Endothelial cell of umbilical vein (primary cell): Measurements from ENCODE around the gene OR5C1. TPM values are rescaled to one million over a fixed set of nuclear protein-coding genes. Genes with fewer than 3 reads are reported as not detected.
"Not testable (repeated sequence)": the region's sequence is repeated elsewhere in the genome, so short reads cannot be mapped to it uniquely, and the experiment has no call there.

Source experiments
- BruUV-seq: library from RNA; stranded (reverse); fragments of 400-500 nt; replicated peaks from 2 replicates; lab custom pipeline; 2021; lab: Mats Ljungman, UMichigan
- CTCF ChIA-PET: fragments of 300-600, 350-600 bp; sonication (Branson Sonifier 250); formaldehyde crosslinking; loops from one replicate; lab custom pipeline; 2021; ENCODE audit warnings: antibody characterized with exemption, inconsistent platforms; lab: Charles Lee
- POLR2A ChIA-PET: fragments of 300-600, 350-600 bp; sonication (Branson Sonifier 250); formaldehyde crosslinking; loops from one replicate; lab custom pipeline; 2021; ENCODE audit warnings: antibody characterized with exemption, inconsistent platforms; lab: Charles Lee
- DNase-seq: peaks from one replicate; pipeline ENCODE4 v3.0.0-alpha.2; 2011; ENCODE audit warnings: low read depth, low spot score
- FAIRE-seq: peaks from 2 replicates; lab custom pipeline; 2011; peaks lifted over from hg19 to GRCh38; lab: Jason Lieb, UNC
- H2AFZ ChIP-seq: 2 replicates; pipeline ENCODE4 v1.6.0; 2012; ENCODE audit warnings: low read depth, low read length, control low read depth, inconsistent platforms
- H3K27ac ChIP-seq: 2 replicates; pipeline ENCODE4 v1.5.1; 2011; ENCODE audit warnings: low read depth, mild to moderate bottlenecking, control low read depth, low read length, moderate library complexity; ENCODE audit not compliant: insufficient read depth
- H3K27me3 ChIP-seq, 2 experiments: 2 replicates each; pipeline versions ENCODE4 v1.6.0 to v1.6.1; 2011; ENCODE audit warnings: low read length in 2 of 2, mixed read lengths in 1 of 2; ENCODE audit not compliant: control insufficient read depth in 2 of 2, insufficient read depth in 2 of 2
- H3K36me3 ChIP-seq, 2 experiments: 2 replicates in 1 of 2; 3 replicates in 1 of 2; pipeline ENCODE4 v1.5.1; 2011; ENCODE audit warnings: low read length in 2 of 2, mild to moderate bottlenecking in 1 of 2, moderate library complexity in 1 of 2; ENCODE audit not compliant: control insufficient read depth in 2 of 2, insufficient read depth in 2 of 2; ENCODE audit errors: extremely low read depth in 1 of 2
- H3K4me1 ChIP-seq: 3 replicates; pipeline ENCODE4 v1.5.1; 2011; ENCODE audit warnings: mild to moderate bottlenecking, low read length; ENCODE audit not compliant: control insufficient read depth, insufficient read depth; ENCODE audit errors: extremely low read depth
- H3K4me2 ChIP-seq: 2 replicates; pipeline ENCODE4 v1.6.1; 2011; ENCODE audit warnings: low read length, control low read depth, mixed read lengths; ENCODE audit not compliant: insufficient read depth
- H3K4me3 ChIP-seq, 3 experiments: fragments of 200-600 bp in 1 of 3; sonication (generic), shearing (Covaris generic) in 1 of 3; replicated peaks in 1 of 3; 2 replicates each; pipeline ENCODE4 v1.5.1; 2011 to 2016; ENCODE audit warnings: control low read depth in 3 of 3, low read length in 3 of 3, mild to moderate bottlenecking in 2 of 3, inconsistent platforms in 1 of 3, low read depth in 1 of 3, moderate library complexity in 1 of 3; ENCODE audit not compliant: insufficient read depth in 1 of 3
- H3K79me2 ChIP-seq: 2 replicates; pipeline ENCODE4 v1.6.0; 2012; ENCODE audit warnings: low read length, inconsistent platforms; ENCODE audit not compliant: control insufficient read depth, insufficient read depth
- H3K9ac ChIP-seq: replicated peaks from 2 replicates; pipeline ENCODE3; 2011; ENCODE audit warnings: low read length, control low read depth; ENCODE audit not compliant: insufficient read depth; ENCODE audit errors: extremely low read depth
- H3K9me1 ChIP-seq: replicated peaks from 3 replicates; pipeline ENCODE4 v1.6.0; 2011; ENCODE audit warnings: mild to moderate bottlenecking, low read length; ENCODE audit not compliant: control insufficient read depth, insufficient read depth; ENCODE audit errors: extremely low read depth
- H3K9me3 ChIP-seq: replicated peaks from 2 replicates; pipeline ENCODE4 v1.5.1; 2012; ENCODE audit warnings: low read length, inconsistent platforms; ENCODE audit not compliant: control insufficient read depth, insufficient read depth
- H4K20me1 ChIP-seq: replicated peaks from 2 replicates; pipeline ENCODE3; 2011; ENCODE audit warnings: mild to moderate bottlenecking, low read length; ENCODE audit not compliant: control insufficient read depth, insufficient read depth; ENCODE audit errors: extremely low read depth
- EZH2 ChIP-seq: IDR thresholded peaks from 2 replicates; pipeline ENCODE4 v1.6.1; 2012; ENCODE audit warnings: borderline replicate concordance, low read depth, mild to moderate bottlenecking, moderate library complexity, low read length, inconsistent platforms; ENCODE audit not compliant: severe bottlenecking
- FOS ChIP-seq: IDR thresholded peaks from 2 replicates; pipeline ENCODE4 v1.6.1; 2011; ENCODE audit warnings: mild to moderate bottlenecking, low read length, moderate library complexity, borderline replicate concordance; ENCODE audit not compliant: insufficient read depth
- GATA2 ChIP-seq: IDR thresholded peaks from 2 replicates; pipeline ENCODE4 v1.7.0; 2011; ENCODE audit warnings: low read depth, mild to moderate bottlenecking, moderate library complexity, mixed read lengths, low read length; ENCODE audit not compliant: insufficient read length, insufficient read depth
- JUN ChIP-seq: IDR thresholded peaks from 2 replicates; pipeline ENCODE4 v1.6.1; 2011; ENCODE audit warnings: borderline replicate concordance, low read depth; ENCODE audit not compliant: insufficient read length, insufficient read depth
- MYC ChIP-seq: IDR thresholded peaks from one replicate; pipeline ENCODE4 v1.6.1; 2011; ENCODE audit warnings: mild to moderate bottlenecking, low read depth, low read length
- POLR2A ChIP-seq: IDR thresholded peaks from 2 replicates; pipeline ENCODE4 v1.6.1; 2012; ENCODE audit warnings: low read depth, mild to moderate bottlenecking, control low read depth, low read length
- POLR2AphosphoS5 ChIP-seq: IDR thresholded peaks from 2 replicates; pipeline ENCODE4 v1.6.1; 2012; ENCODE audit warnings: low read depth, mild to moderate bottlenecking, control low read depth, low read length, moderate library complexity; ENCODE audit not compliant: insufficient read depth
- dilution Hi-C: fragments of 300-500 bp; cut with MboI; formaldehyde crosslinking; loops from one replicate; pipeline ENCODE4 v1.15.0; 2019; ENCODE audit warnings: low sequenced_read_pairs; ENCODE audit not compliant: extremely low pct_ligation_motif_present
- intact Hi-C: fragments of 100-400 bp; cut with micrococcal nuclease; formaldehyde crosslinking; loops from one replicate; pipeline ENCODE4 v1.10.0; 2022
- polyA plus RNA-seq, 4 experiments: library from polyadenylated mRNA; depleted of rRNA in 3 of 4; stranded (reverse) in 3 of 4; unstranded in 1 of 4; fragments of >200 nt; gene quantifications; 2 replicates each; pipeline versions ENCODE4 v1.2.1 to v1.2.3, GENCODE V29; 2011 to 2012; ENCODE audit warnings: missing spikeins in 1 of 4
- total RNA-seq: library from RNA; stranded (reverse); gene quantifications from 2 replicates; pipeline ENCODE4 v1.2.3, GENCODE V29; 2021
- TF ChIP-seq, protein P1 (sequence below), 2 donors: IDR thresholded peaks; 1 replicate in 1 of 2; 2 replicates in 1 of 2; pipeline ENCODE4 v1.5.1; 2011; ENCODE audit warnings: low read length in 2 of 2, mild to moderate bottlenecking in 2 of 2, moderate library complexity in 2 of 2, control low read depth in 1 of 2, inconsistent platforms in 1 of 2, low read depth in 1 of 2; ENCODE audit not compliant: insufficient read depth in 1 of 2; ENCODE audit errors: extremely low read depth in 1 of 2
- TF ChIP-seq, protein P2 (sequence below): IDR thresholded peaks from 2 replicates; pipeline ENCODE4 v1.6.1; 2011; ENCODE audit not compliant: insufficient read depth, insufficient read length

The OR5C1 gene
- total and polyA plus RNA-seq, 2 donors (not counting 3 experiments of a cell fraction or from before 2014, with no cell fraction given): not detected

DNA sequence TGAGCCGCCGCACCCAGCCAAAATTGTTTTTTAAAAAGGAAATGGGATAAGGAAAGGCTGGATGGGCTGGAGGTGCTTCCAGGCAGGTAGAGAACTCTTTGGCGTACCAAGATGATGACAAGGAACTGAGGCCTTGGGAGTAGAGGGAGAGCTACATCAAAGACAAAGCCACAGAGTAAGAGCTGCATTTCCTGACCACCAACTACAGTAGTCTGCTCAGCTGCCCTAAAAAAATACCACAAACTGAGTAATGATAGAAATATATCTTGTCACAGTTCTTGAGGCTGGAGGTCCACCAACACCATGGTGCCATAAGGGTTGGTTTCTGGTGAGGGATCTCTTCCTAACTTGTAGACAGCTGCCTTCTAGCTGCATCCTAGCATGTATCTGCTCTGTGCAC, 19.4 kb downstream of the OR5C1 start:
- H3K9me1 ChIP-seq: no peaks in the 10 kb centered on the region
- no peak overlapping the region for H3K9ac ChIP-seq
- no peak overlapping the region for H2AFZ ChIP-seq
- no peaks in the 10 kb centered on the region for H3K9me3 ChIP-seq
- no peaks in the 10 kb centered on the region for H3K36me3 ChIP-seq
- no peak for DNase-seq
- POLR2A ChIA-PET: no interaction called here
- intact Hi-C loops: no loop called here
- no peak for FAIRE-seq
- H3K4me1 ChIP-seq: peaks cover 2% of the 10 kb centered on the region
- CTCF ChIA-PET: interaction anchor here (3.3 to 7.7 kb wide), 4 partner anchors 309 to 709 kb away, joined by 10 to 97 read pairs (median 28); no protein-coding TSS in a partner anchor
- no peaks in the 10 kb centered on the region for H3K27me3 ChIP-seq
- TF ChIP-seq JUN (no peak), GATA2 (no peak), EZH2 (no peak), POLR2A (no peak), MYC (no peak), FOS (no peak), POLR2AphosphoS5 (no peak)
- TF ChIP-seq, protein P1, sequence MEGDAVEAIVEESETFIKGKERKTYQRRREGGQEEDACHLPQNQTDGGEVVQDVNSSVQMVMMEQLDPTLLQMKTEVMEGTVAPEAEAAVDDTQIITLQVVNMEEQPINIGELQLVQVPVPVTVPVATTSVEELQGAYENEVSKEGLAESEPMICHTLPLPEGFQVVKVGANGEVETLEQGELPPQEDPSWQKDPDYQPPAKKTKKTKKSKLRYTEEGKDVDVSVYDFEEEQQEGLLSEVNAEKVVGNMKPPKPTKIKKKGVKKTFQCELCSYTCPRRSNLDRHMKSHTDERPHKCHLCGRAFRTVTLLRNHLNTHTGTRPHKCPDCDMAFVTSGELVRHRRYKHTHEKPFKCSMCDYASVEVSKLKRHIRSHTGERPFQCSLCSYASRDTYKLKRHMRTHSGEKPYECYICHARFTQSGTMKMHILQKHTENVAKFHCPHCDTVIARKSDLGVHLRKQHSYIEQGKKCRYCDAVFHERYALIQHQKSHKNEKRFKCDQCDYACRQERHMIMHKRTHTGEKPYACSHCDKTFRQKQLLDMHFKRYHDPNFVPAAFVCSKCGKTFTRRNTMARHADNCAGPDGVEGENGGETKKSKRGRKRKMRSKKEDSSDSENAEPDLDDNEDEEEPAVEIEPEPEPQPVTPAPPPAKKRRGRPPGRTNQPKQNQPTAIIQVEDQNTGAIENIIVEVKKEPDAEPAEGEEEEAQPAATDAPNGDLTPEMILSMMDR (IDR thresholded peaks at IDR 0.05; ENCODE audit: extremely low read depth in 1 of 2, insufficient read depth in 1 of 2, low read depth in 1 of 2, low read length in 2 of 2): no peak
- TF ChIP-seq, protein P2, sequence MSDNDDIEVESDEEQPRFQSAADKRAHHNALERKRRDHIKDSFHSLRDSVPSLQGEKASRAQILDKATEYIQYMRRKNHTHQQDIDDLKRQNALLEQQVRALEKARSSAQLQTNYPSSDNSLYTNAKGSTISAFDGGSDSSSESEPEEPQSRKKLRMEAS: no peak
- BruUV-seq: no TSS peak
- H3K4me3 ChIP-seq: no peak overlapping the region
- dilution Hi-C loops: no loop called here
- no peak overlapping the region for H3K27ac ChIP-seq
- H3K79me2 ChIP-seq: no peaks in the 10 kb centered on the region
- H3K4me2 ChIP-seq: no peak overlapping the region
- H4K20me1 ChIP-seq: no peaks in the 10 kb centered on the region

DNA sequence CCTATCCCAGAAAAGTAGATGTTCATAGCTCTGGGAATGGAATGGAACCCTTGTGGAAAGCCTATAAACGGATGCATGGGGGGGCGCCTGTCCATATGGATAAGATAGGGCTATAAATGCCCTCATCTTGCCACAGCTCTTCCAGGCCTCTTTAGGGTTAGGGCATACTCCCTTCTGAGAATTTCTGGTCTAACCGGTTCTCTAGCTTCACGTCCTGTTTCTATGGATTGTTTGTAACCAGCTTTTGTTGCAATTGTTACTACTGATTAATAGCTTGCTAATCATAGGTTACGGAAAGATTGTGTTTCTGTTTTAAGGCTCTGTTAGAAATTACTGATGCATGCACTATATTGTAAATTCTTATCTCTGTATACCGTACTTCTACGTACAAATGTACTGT, 20.5 kb downstream of the OR5C1 start:
- H3K27ac ChIP-seq, H3K27me3 ChIP-seq, H3K4me1 ChIP-seq, H3K4me3 ChIP-seq, H4K20me1 ChIP-seq, dilution Hi-C loops, H3K4me2 ChIP-seq, FAIRE-seq, H3K79me2 ChIP-seq, intact Hi-C loops, H3K9ac ChIP-seq, H3K36me3 ChIP-seq, H2AFZ ChIP-seq, DNase-seq, BruUV-seq, H3K9me3 ChIP-seq, H3K9me1 ChIP-seq, POLR2A ChIA-PET: not testable (repeated sequence)
- CTCF ChIA-PET: interaction anchor here (0.8 to 7.7 kb wide), 7 partner anchors 310 to 710 kb away, joined by 3 to 97 read pairs (median 10); no protein-coding TSS in a partner anchor
